ENCODE measurements around the gene CLEC4A.

CLEC4A gene

GRCh38 chr12:8108808-8109398 lies 14.5 kb upstream of the CLEC4A start:
- TF ChIP-seq GATA2 (IDR thresholded peaks at IDR 0.05; ENCODE audit: low read depth, low read length) = no peak
- no peak for TF ChIP-seq GATA3 (IDR thresholded peaks at IDR 0.05; ENCODE audit: low read depth, low read length)

GRCh38 chr12:8120072-8120713 lies 3.2 kb upstream of the CLEC4A start:
- TF ChIP-seq GATA2 (IDR thresholded peaks at IDR 0.05; ENCODE audit: low read depth, low read length) (no peak), GATA3 (IDR thresholded peaks at IDR 0.05; ENCODE audit: low read depth, low read length) (no peak)

- TF ChIP-seq GATA2 (IDR thresholded peaks at IDR 0.05; ENCODE audit: low read depth, low read length) (no peak), GATA3 (IDR thresholded peaks at IDR 0.05; ENCODE audit: low read depth, low read length) (no peak)
Measured at GRCh38 chr12:8127138-8127537, 3.7 kb downstream of the CLEC4A start.

GRCh38 chr12:8143261-8143660 lies 19.8 kb downstream of the CLEC4A start:
- TF ChIP-seq GATA2 (IDR thresholded peaks at IDR 0.05; ENCODE audit: low read depth, low read length) (no peak), GATA3 (IDR thresholded peaks at IDR 0.05; ENCODE audit: low read depth, low read length) (no peak)

GRCh38 chr12:8145754-8146441 lies 22.5 kb downstream of the CLEC4A start:
- TF ChIP-seq GATA3 (IDR thresholded peaks at IDR 0.05; ENCODE audit: low read depth, low read length) (no peak), GATA2 (IDR thresholded peaks at IDR 0.05; ENCODE audit: low read depth, low read length) (no peak)

- TF ChIP-seq GATA3 (IDR thresholded peaks at IDR 0.05; ENCODE audit: low read depth, low read length) = no peak
- TF ChIP-seq GATA2 (IDR thresholded peaks at IDR 0.05; ENCODE audit: low read depth, low read length) = no peak
Measured at GRCh38 chr12:8146442-8146771, 23.0 kb downstream of the CLEC4A start.

GRCh38 chr12:8154526-8154925 lies 31.1 kb downstream of the CLEC4A start:
- no peak for TF ChIP-seq GATA2 (IDR thresholded peaks at IDR 0.05; ENCODE audit: low read depth, low read length)
- TF ChIP-seq GATA3 (IDR thresholded peaks at IDR 0.05; ENCODE audit: low read depth, low read length) = no peak

- TF ChIP-seq GATA3 (IDR thresholded peaks at IDR 0.05; ENCODE audit: low read depth, low read length) (no peak), GATA2 (IDR thresholded peaks at IDR 0.05; ENCODE audit: low read depth, low read length) (no peak)
Measured at GRCh38 chr12:8156416-8156815, 33.0 kb downstream of the CLEC4A start.

- TF ChIP-seq GATA3 (IDR thresholded peaks at IDR 0.05; ENCODE audit: low read depth, low read length) = no peak
- TF ChIP-seq GATA2 (IDR thresholded peaks at IDR 0.05; ENCODE audit: low read depth, low read length) = no peak
Measured at GRCh38 chr12:8156845-8157244, 33.4 kb downstream of the CLEC4A start, which contains the start of gene ZNF705A. ZNF705A (plus strand) TSS chr12:8157015; CDS start chr12:8172626, 15,611 bp downstream.

GRCh38 chr12:8157484-8158198 lies 34.2 kb downstream of the CLEC4A start:
- TF ChIP-seq GATA3 (IDR thresholded peaks at IDR 0.05; ENCODE audit: low read depth, low read length) = no peak
- no peak for TF ChIP-seq GATA2 (IDR thresholded peaks at IDR 0.05; ENCODE audit: low read depth, low read length)
